Nephron progenitor cell (in vitro differentiated cells): ENCODE results near the gene POP7.

ENCODE experiments used
- DNase-seq: peaks from one replicate; pipeline ENCODE4 v3.0.0; 2021
- H3K27ac Mint-ChIP-seq: 2 replicates; pipeline ENCODE4 v1.8.0; 2021; ENCODE audit warnings: mild to moderate bottlenecking, moderate library complexity, mixed read lengths
- H3K27me3 Mint-ChIP-seq: 2 replicates; pipeline ENCODE4 v1.8.0; 2021; ENCODE audit warnings: mild to moderate bottlenecking, low read depth, mixed read lengths; ENCODE audit not compliant: poor library complexity
- H3K36me3 Mint-ChIP-seq: 2 replicates; pipeline ENCODE4 v1.8.0; 2021; ENCODE audit warnings: low read depth, mixed read lengths
- H3K4me1 Mint-ChIP-seq: 2 replicates; pipeline ENCODE4 v1.8.0; 2021; ENCODE audit warnings: mixed read lengths
- H3K4me3 Mint-ChIP-seq: 2 replicates; pipeline ENCODE4 v1.8.0; 2021; ENCODE audit warnings: mild to moderate bottlenecking, moderate library complexity, mixed read lengths
- H3K9me3 Mint-ChIP-seq: 2 replicates; pipeline ENCODE4 v1.8.0; 2021; ENCODE audit warnings: mild to moderate bottlenecking, moderate library complexity, mixed read lengths
- CTCF ChIP-seq: fragments of 200-600 bp; sonication (generic); IDR thresholded peaks from 2 replicates; pipeline ENCODE4 v1.5.0; 2021; ENCODE audit warnings: antibody characterized with exemption

POP7 gene

GRCh38 chr7:100686201-100686821 lies 19.6 kb upstream of the POP7 start:
- H3K4me1 Mint-ChIP-seq, result peaks cover 22% of the 10 kb centered on the region
- H3K4me3 Mint-ChIP-seq, result no peak overlapping the region
- H3K36me3 Mint-ChIP-seq, result peaks cover 15% of the 10 kb centered on the region
- no peaks in the 10 kb centered on the region for H3K27me3 Mint-ChIP-seq
- no peaks in the 10 kb centered on the region for H3K9me3 Mint-ChIP-seq
- DNase-seq, result no peak
- H3K27ac Mint-ChIP-seq, result no peak overlapping the region
- no peak for TF ChIP-seq CTCF

GRCh38 chr7:100686822-100687211 lies 19.1 kb upstream of the POP7 start:
- H3K4me1 Mint-ChIP-seq, result peaks cover 27% of the 10 kb centered on the region
- H3K27ac Mint-ChIP-seq, result no peak overlapping the region
- H3K36me3 Mint-ChIP-seq, result peaks cover 15% of the 10 kb centered on the region
- no peak for TF ChIP-seq CTCF
- DNase-seq, result no peak
- no peak overlapping the region for H3K4me3 Mint-ChIP-seq
- H3K27me3 Mint-ChIP-seq, result no peaks in the 10 kb centered on the region
- no peaks in the 10 kb centered on the region for H3K9me3 Mint-ChIP-seq

GRCh38 chr7:100687261-100687660 lies 18.7 kb upstream of the POP7 start:
- no peak for TF ChIP-seq CTCF
- H3K9me3 Mint-ChIP-seq, result no peaks in the 10 kb centered on the region
- H3K4me3 Mint-ChIP-seq, result no peak overlapping the region
- no peaks in the 10 kb centered on the region for H3K27me3 Mint-ChIP-seq
- no peak overlapping the region for H3K27ac Mint-ChIP-seq
- H3K4me1 Mint-ChIP-seq, result peaks cover 31% of the 10 kb centered on the region
- H3K36me3 Mint-ChIP-seq, result peaks cover 15% of the 10 kb centered on the region
- DNase-seq, result no peak

GRCh38 chr7:100687751-100688300 lies 18.1 kb upstream of the POP7 start:
- Mint-ChIP-seq H3K27me3 (no peaks in the 10 kb centered on the region), H3K36me3 (peaks cover 15% of the 10 kb centered on the region), H3K4me3 (no peak overlapping the region), H3K4me1 (peaks cover 37% of the 10 kb centered on the region), H3K9me3 (no peaks in the 10 kb centered on the region), H3K27ac (no peak overlapping the region)
- TF ChIP-seq CTCF, result no peak
- DNase-seq, result no peak

- TF ChIP-seq CTCF, result no peak
- Mint-ChIP-seq H3K9me3 (no peaks in the 10 kb centered on the region), H3K27ac (no peak overlapping the region), H3K4me3 (no peak overlapping the region), H3K4me1 (peaks cover 42% of the 10 kb centered on the region), H3K36me3 (peaks cover 15% of the 10 kb centered on the region), H3K27me3 (no peaks in the 10 kb centered on the region)
- DNase-seq, result no peak
These were observed 17.5 kb upstream of the POP7 start for GRCh38 chr7:100688326-100688860.
